Endothelial cell (in vitro differentiated cells): ENCODE data around the gene CD58. TPM values are rescaled to one million over a fixed set of nuclear protein-coding genes. Genes with fewer than 3 reads are reported as not detected.

Source experiments
- DNase-seq: peaks from one replicate; pipeline ENCODE4 v3.0.0; 2021; ENCODE audit warnings: low spot score
- H3K27ac Mint-ChIP-seq: one replicate; pipeline ENCODE4 v1.8.0; 2021; ENCODE audit warnings: mixed read lengths, inconsistent platforms; ENCODE audit not compliant: unreplicated experiment
- H3K27me3 Mint-ChIP-seq: one replicate; pipeline ENCODE4 v1.8.0; 2021; ENCODE audit warnings: mild to moderate bottlenecking, moderate library complexity, mixed read lengths, inconsistent platforms; ENCODE audit not compliant: unreplicated experiment
- H3K36me3 Mint-ChIP-seq: one replicate; pipeline ENCODE4 v1.8.0; 2021; ENCODE audit warnings: mild to moderate bottlenecking, low read depth, mixed read lengths, inconsistent platforms; ENCODE audit not compliant: unreplicated experiment
- H3K4me1 Mint-ChIP-seq: one replicate; pipeline ENCODE4 v1.8.0; 2021; ENCODE audit warnings: mild to moderate bottlenecking, mixed read lengths, inconsistent platforms; ENCODE audit not compliant: unreplicated experiment
- H3K4me3 Mint-ChIP-seq: one replicate; pipeline ENCODE4 v1.8.0; 2021; ENCODE audit warnings: mild to moderate bottlenecking, mixed read lengths, inconsistent platforms; ENCODE audit not compliant: unreplicated experiment
- H3K9me3 Mint-ChIP-seq: one replicate; pipeline ENCODE4 v1.8.0; 2021; ENCODE audit warnings: mixed read lengths, inconsistent platforms; ENCODE audit not compliant: unreplicated experiment
- CTCF ChIP-seq: fragments of 200-600 bp; sonication (generic); IDR thresholded peaks from one replicate; pipeline ENCODE4 v1.5.0; 2021; ENCODE audit warnings: antibody characterized with exemption; ENCODE audit not compliant: unreplicated experiment
- total RNA-seq: library from RNA; stranded (reverse); fragmentation: NEBNext Ultra II Directional; extraction: Animal tissue kit (Norgen Biotek cat#: 25700); gene quantifications from one replicate; pipeline ENCODE4 v1.2.1, GENCODE V29; 2021; ENCODE audit not compliant: unreplicated experiment

The CD58 gene
- total RNA-seq, 1 donor from 2014 or later = 9.0 TPM

GRCh38 chr1:116573431-116574095 is 2.7 kb upstream of the CD58 start:
- Mint-ChIP-seq H3K27ac (no peak overlapping the region), H3K4me1 (peaks cover 10% of the 10 kb centered on the region), H3K9me3 (no peaks in the 10 kb centered on the region), H3K27me3 (peaks cover 6% of the 10 kb centered on the region), H3K36me3 (peaks cover 7% of the 10 kb centered on the region), H3K4me3 (no peak overlapping the region)
- no peak for DNase-seq
- no peak for TF ChIP-seq CTCF

- Mint-ChIP-seq H3K27me3 (peaks cover 6% of the 10 kb centered on the region), H3K27ac (no peak overlapping the region), H3K36me3 (peaks cover 7% of the 10 kb centered on the region), H3K4me1 (peaks cover 10% of the 10 kb centered on the region), H3K9me3 (no peaks in the 10 kb centered on the region), H3K4me3 (no peak overlapping the region)
- no peak for TF ChIP-seq CTCF
- no peak for DNase-seq
These were observed 2.1 kb upstream of the CD58 start for GRCh38 chr1:116572771-116573430.

- DNase-seq = no peak
- TF ChIP-seq CTCF = no peak
- Mint-ChIP-seq H3K27ac (peak overlapping the region; percentile 85), H3K27me3 (peaks cover 6% of the 10 kb centered on the region), H3K9me3 (no peaks in the 10 kb centered on the region), H3K36me3 (peaks cover 7% of the 10 kb centered on the region), H3K4me3 (peak overlapping the region; percentile 78), H3K4me1 (peaks cover 10% of the 10 kb centered on the region)
These were observed 1.3 kb upstream of the CD58 start for GRCh38 chr1:116572099-116572498.

GRCh38 chr1:116571215-116571919 is 541 bp upstream of the CD58 start:
- DNase-seq = peak; percentile 16
- Mint-ChIP-seq H3K27me3 (peaks cover 6% of the 10 kb centered on the region), H3K9me3 (no peaks in the 10 kb centered on the region), H3K36me3 (peaks cover 3% of the 10 kb centered on the region), H3K4me3 (peak overlapping the region; percentile 78), H3K4me1 (peaks cover 13% of the 10 kb centered on the region), H3K27ac (peak overlapping the region; percentile 85)
- no peak for TF ChIP-seq CTCF
